Stimulated activated naive CD8-positive, alpha-beta T cell treated with anti-CD3 and anti-CD28 coated beads, Interleukin-15, Interleukin-2, amounts not matched to agents 100 U/mL and 50 U/mL, for 24 hours (primary cell): Measurements from ENCODE around the gene MANBA.

Source experiments
- ATAC-seq: fragments of 150-1000 bp; cut with Tn5 transposase; one replicate; pipeline ENCODE4 v1.10.0; 2021
- DNase-seq: peaks from one replicate; pipeline ENCODE4 v3.0.0; 2021

Gene MANBA

DNA sequence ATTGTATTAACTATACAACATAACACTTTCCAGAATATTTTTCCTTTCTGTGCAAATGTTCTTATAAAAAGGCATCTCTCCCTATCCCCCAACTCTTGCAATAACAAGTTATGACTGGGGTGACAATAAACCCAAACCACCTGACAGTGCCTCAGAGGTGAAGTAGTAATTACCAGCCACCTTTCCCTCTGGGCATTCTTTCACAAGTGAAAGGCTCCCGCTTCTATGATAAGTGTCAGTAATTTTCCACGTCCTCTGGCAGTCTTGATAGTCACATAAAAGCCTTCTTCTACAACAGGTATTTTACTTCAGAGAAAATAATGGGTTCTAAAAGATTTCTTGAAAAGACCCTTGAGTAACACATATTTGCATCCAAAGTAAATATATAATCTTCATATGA, 82.7 kb downstream of the MANBA start:
- no peak for DNase-seq

DNA sequence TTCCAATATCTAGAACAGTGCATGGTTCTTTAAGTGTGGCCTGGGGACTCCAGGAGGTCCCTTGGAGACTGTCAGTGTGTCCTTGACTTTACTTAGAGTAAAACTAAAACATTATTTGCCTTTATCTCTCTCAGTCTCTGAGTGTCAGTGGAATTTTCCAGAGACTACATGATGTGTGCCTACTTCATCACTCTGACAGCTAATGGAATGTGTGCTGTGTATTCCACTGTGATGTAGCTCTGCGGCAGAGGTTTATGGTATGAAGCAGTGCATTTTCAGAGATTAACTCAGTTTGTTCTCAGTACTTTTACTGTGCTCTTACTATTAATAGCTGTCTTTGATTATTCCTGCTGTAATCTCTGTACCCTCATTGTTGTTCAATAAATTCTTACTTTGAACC, 85.6 kb downstream of the MANBA start:
- ATAC-seq (no peak), DNase-seq (no peak)

More for the DNA sequence above, 82.7 kb downstream of the MANBA start:
- no peak for ATAC-seq

DNA sequence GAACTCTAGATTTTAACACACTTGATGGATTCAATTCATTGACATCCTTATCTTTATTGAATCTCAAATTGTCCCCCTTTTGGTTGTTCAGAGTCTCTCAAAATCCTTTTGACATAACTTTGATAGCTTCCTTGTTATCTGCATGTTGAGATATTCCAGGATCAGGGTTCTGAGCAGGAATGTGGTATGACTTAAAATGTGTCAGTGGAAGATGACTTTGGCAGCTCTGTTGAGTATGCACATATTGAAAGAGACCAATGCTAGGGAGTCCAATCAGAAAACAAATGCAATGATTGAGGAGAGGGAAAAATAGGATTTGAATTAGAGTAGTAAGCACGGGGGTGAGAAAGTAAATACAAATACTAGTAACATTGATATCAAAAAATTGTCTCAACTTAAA, 93.8 kb downstream of the MANBA start:
- ATAC-seq: no peak
- no peak for DNase-seq

DNA sequence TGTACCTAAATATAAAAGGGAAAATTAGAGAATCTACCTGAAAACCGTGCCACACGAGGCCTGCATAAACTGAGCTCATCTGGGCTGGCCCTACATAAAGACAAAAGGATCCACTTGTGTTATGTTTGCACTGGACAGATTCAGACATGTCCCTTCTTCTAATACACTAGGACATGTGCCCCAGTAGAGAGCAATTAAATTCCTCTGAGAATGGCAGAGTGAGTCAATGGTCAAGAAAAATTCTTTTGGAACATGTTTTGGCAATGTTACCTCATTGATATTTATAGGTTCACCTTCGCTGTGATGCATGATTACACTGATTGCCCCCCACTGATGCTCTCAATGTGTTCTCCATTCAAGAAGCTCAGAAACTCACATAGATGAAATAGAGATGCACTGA, 95.2 kb downstream of the MANBA start:
- DNase-seq: no peak
- ATAC-seq: no peak

DNA sequence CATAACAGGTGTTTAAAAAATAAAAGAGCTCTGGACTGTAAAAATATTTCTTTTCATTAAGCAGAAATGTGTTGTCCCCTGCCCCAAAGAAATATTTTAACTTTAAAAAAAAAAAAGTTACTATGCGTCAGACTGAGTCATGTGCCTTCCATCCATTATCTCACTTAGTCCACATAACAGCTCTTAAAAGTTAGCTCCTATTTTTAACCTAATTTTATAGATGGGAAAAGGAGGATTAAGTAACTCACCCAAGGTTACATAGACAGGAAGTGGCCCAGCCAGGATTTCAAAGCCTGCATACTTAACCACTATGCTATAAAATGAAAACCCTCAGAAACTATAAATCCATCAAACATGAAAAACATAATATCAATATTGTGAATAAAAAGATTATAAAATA, 97.7 kb downstream of the MANBA start:
- no peak for ATAC-seq
- DNase-seq: no peak

DNA sequence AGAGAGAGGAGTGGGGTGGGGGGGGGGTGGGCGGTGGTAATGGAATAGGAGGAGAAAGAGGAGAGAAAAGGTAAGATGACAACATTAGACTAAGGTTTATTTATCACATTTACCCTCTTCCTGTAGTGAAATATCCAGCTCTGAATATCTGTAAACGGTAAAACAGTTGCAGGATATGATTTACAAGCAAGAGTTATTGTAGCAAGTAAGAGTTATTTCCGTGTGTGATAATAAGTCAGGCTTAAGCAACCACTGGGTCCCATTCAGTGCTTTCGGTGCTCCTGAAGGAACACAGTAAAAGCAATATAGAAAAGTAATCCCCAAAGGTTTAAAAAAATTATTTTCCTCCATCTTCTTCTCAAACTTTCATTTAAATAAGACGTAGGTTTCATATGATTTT, 103.6 kb downstream of the MANBA start:
- no peak for ATAC-seq
- DNase-seq: no peak

DNA sequence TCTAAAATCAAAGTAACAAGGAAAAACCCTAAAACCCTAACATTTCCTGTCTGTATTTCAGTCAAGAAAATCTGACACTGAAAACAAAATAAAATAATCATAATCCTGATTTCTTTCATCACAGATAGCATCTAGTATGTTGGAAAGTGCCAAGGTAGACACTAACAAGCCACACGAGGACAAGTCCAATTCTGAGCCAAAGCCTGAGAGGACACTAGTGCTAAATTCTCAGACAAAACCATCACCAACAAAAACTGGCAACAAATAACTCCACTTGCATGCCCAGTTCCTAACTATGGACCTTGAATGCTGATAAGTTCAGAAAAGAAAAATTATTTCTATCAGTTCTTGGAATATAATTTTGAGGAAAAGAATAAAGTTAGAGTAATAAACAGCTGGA, 113.7 kb downstream of the MANBA start:
- DNase-seq (no peak), ATAC-seq (no peak)

DNA sequence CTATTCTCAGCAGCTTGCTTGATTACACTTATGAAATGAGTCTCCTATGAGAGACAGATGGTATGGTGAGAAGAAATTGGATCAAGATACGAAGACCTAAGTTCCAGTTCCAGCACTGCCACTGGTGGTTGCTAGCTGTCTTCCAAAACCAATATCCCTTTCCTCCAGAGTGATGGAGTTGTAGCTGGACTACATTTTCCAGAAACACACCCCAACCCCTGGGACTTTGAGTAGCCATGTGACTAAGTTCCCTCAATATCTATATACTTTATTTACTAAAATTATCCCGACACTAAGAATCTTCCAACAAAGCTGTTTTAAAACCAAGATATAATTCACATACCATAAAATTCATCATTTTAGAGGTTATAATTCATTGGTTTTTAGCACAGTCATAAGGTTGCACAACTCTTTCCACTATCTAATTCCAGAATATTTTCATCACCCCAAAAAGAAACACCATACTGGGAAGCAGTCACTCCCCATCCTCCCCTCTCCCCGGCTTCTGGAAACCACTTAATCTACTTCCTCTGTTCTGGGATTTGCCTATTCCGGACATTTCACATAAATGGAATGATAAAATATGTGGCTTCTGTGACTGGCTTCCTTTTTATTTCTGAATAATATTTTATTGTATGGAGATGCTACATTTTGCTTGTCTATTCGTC, 118.0 kb downstream of the MANBA start:
- no peak for ATAC-seq
- no peak for DNase-seq

DNA sequence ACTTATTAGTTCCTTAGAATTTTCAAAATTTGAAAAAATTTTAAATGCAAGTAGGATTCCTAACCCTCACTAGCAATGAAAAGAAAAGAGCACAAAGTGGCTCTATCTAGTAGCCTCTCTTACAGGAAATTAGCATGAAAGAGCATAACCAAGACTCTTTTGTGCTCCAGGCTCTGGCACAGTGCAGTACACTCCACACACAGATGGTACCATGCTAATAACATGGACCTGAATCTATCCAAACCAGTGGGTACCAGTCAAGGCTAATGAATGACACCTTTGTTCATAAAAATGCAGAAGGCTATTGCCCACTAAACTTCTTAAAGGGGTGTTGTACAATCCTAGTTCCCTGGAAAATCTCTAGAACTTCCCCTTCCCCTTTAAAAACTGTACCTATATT, 119.0 kb downstream of the MANBA start:
- ATAC-seq (no peak), DNase-seq (no peak)

DNA sequence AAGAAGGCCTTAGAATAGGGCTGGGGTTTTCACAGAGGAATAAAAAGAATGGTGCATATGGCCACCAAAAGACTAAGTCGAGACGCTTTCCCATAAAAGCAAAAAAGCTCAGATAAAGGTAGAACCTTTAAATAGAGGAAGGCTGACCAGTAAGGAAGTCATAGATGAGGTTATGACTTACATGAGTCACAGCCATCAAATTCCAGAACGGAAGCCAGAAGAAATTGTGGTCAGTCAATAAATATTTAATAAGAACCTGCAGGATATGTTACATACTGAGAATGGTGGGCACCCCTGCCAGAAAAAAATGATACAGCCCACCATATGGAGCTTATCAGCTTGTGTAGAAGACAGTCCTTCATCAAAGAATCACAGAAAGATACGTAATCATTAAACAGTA, 120.1 kb downstream of the MANBA start:
- ATAC-seq: no peak
- DNase-seq: no peak

DNA sequence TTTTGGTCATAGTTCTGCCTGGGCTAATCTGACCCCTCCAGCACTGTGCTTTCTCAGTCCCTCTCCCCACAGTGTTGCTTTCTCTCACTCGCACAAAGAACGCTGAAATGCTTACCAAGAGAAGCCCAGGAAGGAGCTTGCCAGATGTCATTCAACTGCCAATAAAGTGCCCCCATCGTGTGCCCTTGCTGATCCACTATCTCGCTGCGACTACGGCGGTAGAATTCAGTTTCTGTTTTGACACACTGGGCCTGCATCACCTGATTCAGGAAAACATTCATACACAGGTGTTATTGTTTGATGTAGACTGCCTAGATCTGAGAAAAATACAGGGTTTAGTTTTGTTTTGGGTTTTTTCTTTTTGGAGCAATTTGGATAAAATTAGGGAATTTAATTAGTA, 121.2 kb downstream of the MANBA start:
- ATAC-seq: no peak

DNA sequence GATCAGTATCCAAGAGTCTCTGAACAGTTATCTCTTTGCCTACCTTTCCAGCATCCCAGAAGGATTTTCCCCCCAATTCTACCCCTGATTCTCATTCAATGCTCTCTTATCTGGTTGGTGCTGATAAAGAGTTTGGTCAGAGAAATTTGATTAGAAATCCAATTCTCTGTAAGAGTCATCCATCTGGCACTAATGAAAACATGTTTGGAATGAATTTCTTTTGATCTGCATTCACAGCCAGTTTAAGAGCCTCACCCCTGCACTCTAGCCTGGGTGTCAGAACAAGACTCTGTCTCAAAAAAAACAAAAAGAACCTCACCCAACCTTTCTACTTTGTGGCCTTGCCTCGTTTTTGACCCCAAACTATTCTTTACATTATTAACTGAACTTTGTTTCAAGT, 122.1 kb downstream of the MANBA start:
- DNase-seq (no peak), ATAC-seq (no peak)

More for the DNA sequence above, 121.2 kb downstream of the MANBA start:
- no peak for DNase-seq

DNA sequence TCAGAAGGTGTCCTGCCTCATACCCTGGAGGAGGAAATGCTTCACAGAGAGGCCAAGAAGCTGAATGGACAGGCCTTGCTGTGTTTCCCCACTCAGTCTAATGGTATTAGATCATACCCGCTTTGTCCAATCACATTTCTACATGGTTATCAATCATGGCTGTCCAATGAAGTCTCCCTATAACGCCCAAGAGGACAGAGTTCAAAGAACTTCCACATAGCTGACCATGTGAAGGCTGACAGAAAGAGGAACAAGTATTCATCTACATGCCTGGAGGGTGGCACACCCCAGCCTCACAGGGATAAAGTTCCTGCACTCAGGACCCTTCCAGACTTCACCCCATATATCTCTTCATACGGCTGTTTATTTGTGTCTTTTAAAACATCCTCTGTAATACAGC, 123.4 kb downstream of the MANBA start:
- DNase-seq: no peak

DNA sequence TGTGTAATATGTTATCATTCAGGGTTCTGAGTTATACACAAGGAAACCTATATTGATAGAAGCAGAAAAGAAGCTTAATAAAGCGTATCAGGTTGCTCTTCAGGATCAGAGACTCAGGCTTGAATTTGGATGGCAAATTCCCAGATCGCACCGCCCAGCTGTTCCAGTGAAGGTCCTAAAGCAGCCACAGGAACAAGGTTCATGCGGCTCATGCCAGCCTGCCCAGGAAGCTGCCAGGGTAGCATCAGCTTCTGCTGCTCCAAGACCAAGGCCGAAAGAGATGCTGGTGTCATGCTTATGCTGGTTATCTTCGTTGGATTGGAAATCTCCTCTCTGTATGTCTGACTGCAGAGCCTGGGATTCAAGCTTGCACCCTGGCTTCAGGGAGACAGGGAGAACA, 127.7 kb downstream of the MANBA start:
- ATAC-seq: no peak
- no peak for DNase-seq

More for the DNA sequence above, 123.4 kb downstream of the MANBA start:
- no peak for ATAC-seq

DNA sequence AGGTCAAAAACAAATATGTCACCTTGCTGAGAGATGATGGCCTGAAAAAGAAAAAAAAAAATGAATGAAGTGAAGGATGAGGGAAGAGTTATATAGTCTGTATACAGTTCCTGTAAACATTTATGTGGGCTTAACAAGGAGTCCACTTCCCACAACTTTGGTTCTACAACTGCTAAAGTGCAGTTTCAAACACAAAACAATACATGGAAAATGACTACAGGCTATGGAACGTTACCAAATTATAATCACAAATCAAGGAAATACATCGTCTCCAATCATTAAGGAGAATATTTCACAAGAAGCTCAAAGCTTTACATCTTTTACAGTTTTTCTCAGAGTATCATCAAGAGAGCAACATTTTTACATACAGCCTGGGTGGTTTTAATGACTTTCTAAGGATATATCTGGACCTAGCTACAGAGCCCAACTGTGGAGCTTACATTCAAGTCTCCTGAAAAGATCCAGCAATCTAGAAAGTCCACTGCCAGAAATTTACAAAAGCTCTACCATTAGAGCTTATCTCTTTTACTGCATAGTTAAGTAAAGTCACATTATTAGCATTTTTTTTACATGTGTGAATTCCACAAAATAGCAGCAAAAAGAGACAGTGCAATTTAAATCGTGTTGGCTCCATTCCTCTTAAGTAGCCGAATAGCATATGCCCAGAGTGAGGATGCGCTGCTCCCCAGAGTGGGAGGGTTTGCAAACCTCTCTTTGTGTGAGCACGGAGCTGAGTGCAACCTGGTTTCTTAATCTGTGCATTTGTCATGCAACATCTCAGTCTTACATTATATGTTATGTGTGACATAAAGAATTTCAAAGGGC, 128.3 kb downstream of the MANBA start:
- no peak for DNase-seq
- no peak for ATAC-seq

DNA sequence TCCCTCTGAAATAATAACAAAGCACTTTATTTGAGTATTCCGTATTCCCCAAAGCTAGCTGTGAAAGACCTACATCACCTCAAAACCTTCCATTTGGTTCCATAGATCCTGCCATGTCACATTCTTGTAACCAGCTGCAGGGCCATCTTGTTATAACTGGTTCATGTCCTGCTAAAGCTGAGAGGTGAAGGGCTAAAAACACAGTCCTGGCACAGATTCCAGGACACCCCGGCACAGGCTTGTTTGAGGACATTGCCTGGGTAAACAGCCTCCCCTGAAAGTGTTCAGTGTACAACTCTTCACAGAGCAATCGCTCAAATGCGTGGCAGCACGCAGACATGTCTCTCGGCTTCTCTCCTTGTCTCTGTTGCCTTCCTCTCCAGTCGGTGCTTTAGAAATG, 129.2 kb downstream of the MANBA start:
- DNase-seq: no peak
- no peak for ATAC-seq

DNA sequence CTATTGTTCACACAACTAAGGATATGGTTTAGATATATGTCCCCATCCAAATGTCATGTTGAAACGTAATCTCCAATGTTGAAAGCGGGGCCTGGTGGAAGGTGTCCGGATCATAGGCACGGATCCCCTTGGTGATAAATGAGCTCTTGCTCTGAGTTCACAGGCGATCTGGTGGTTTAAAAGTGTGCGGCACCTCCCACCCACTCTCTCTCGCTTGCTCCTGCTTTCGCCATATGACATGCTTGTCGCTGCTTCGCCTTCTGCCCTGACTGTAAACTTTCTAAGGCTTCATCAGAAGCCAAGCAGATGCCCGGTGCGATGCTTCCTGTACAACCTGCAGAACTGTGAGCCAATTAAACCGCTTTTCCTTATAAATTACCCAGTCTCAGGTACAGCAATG, 131.1 kb downstream of the MANBA start:
- ATAC-seq: no peak
- DNase-seq: peak; percentile 37

DNA sequence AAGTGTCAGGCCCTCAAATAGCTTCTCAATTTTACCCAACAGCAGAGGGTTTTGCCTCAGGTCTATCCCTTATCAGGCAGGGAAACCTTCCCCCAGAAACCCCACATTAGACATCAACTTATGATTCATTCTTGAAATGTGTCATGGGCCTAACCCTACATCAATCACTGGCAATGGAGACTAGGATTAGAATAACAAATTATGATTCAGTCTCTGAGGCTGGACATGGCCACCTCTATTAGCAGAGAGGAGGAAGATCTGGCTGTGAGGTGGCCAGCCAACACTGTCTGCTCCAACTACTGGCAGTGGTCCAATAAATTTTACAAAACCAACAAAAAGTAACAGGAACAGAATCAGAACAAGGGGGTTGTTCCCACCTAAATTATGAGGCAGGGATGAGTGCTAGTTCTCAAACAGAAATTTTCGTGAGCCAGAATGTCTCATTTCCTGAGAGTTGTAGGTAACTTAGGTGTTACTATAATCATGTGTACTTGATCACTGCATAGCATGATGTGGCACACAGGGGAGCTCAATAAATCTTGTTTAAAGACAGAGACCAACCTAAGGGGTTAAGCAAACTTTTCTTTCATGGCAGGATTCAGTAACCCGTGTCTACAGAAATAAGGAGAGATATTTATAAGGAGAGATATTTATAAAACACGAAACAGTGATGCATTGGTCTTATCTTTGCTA, 132.8 kb downstream of the MANBA start:
- DNase-seq: no peak
- peak; percentile 83 for ATAC-seq

DNA sequence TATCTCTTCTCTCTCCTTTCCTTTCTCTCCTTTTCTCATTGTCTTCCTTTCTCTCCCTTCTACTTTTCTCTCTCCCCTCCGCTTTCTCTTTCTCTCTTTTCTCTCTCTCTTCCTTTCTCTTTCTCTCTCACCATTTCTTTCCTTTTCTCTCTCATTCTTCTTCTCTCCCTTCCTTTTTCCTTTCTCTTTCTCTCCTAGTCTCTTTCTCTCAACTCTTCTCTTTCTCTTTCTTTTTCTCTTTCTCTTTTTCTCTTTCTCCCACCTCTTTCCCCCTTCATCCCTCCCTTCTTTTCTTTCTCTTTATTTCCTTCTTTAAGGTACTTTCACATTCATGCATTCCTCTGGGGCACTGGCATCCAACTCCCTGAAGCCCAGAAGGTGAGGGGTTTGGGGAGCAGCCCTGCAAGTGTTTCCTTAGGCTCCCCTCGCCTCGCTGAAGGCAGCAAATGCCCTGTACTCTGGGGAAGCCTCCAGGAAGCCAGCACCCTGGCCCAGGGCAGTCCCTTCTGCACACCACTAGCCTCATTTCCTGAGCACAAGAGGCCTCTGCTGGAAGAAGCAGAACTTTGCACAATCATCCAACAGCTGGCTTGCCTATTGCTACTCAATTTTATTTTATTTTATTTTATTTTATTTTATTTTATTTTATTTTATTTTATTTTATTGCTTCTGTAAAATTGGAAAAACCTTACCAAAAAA, 135.4 kb downstream of the MANBA start:
- DNase-seq (peak; percentile 68), ATAC-seq (peak; percentile 88)

DNA sequence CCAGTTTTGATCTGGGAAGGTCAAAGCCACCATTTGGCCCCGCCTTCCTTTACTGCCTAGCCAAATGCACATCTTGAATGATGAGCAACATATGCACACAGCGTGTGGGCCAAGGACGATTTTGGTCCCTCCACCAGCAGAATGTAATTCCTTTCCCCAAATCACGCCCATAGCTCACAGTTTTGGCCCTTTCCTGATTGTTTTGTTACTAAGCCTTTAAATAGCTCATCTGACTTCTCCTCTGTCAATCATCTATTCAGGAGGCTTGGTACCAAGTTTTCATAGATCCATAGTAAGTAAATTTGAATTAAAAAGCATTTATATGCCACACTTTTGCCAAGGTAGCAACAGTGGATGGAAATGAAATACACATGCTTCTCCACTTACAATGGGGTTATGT, 136.3 kb downstream of the MANBA start:
- no peak for ATAC-seq
- DNase-seq: no peak

DNA sequence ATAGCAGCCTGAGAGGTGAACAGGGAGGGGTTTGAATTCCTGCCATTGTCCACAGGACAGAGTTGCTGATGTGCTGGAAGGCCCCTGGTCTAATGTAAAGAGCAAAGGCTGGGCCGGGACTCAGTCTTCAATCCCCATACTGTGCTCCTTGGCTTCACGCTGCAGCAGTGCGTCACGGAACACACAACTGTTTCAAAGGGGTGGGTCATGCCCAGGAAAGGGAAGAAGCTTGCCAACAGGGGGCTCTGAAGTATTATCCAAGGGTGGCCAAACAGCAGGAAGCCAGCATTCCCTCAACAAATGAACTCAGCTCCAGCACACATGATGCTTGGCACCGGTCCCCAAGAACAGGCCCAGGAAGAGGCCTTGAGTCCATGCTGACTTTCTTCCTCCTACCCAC, 137.1 kb downstream of the MANBA start:
- ATAC-seq (no peak), DNase-seq (no peak)

DNA sequence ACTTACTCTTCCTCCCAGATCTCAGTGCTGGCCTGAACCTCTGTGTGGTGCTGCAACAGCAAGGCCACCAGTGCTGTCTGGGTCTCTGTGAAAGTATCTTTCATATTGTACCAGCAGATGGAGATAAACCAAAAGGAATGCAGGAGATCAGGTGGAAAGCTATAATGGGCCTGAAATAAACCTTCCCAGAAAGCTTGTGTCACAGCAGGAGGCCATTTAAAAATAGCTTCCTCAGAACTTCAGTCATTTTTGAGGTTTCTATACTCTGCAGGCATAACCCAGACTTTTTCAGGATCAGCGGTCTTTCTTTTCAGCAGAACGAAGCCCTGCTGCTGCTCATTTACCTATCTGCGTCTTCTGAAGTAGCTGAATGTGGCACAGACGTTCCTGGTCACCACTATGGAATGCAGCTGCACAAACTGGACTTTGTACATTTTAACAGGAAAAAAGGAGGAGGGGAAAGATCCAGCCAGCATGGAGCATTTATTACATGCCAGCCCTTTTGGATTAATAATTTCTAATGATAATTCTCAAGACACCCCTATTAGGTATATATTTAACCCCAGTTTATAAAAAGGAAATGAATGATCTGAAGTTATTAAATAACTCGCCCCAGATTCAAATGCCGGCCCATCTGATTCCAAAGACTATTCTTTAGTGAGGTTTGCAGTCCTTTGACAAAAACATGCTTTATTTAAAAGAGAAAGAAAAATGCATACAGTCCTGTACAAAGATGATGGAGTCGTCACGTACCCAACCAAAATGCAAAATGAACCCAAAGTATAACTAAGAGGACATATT, 139.9 kb downstream of the MANBA start:
- no peak for ATAC-seq
- no peak for DNase-seq
